GM12865 (cell line): ENCODE measurements around the gene FTSJ3.

Experiments
- DNase-seq: peaks from one replicate; pipeline ENCODE4 v3.0.0; 2010; ENCODE audit warnings: low read depth
- H3K4me3 ChIP-seq: 2 replicates; pipeline ENCODE4 v1.5.1; 2011; ENCODE audit warnings: mild to moderate bottlenecking, low read depth, low read length, control low read depth
- TF ChIP-seq, protein P1 (sequence below): IDR thresholded peaks from 2 replicates; pipeline ENCODE4 v1.5.1; 2011; ENCODE audit warnings: low read length, control low read depth, low read depth, inconsistent platforms; ENCODE audit not compliant: insufficient read depth; ENCODE audit errors: missing control alignments

The FTSJ3 gene

DNA sequence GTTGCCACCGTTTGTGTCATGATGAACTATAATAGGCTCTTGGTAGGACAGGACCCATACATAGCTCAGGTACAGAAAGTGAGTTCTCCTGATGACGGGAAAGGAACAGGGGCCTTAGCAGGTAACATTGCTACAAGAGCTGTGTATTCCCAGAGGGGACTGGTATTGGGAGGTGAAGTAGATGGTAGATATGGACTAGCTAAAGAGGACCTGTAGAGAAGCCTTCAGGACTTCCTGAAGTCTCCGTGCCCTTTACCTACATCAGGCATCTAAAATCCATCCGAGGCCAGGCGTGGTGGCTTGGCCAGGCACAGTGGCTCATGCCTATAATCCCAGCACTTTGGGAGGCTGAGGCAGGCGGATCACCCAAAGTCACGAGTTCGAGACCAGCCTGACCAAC is 27.7 kb upstream of the FTSJ3 start:
- no peak for DNase-seq
- no peak overlapping the region for H3K4me3 ChIP-seq
- TF ChIP-seq, protein P1, sequence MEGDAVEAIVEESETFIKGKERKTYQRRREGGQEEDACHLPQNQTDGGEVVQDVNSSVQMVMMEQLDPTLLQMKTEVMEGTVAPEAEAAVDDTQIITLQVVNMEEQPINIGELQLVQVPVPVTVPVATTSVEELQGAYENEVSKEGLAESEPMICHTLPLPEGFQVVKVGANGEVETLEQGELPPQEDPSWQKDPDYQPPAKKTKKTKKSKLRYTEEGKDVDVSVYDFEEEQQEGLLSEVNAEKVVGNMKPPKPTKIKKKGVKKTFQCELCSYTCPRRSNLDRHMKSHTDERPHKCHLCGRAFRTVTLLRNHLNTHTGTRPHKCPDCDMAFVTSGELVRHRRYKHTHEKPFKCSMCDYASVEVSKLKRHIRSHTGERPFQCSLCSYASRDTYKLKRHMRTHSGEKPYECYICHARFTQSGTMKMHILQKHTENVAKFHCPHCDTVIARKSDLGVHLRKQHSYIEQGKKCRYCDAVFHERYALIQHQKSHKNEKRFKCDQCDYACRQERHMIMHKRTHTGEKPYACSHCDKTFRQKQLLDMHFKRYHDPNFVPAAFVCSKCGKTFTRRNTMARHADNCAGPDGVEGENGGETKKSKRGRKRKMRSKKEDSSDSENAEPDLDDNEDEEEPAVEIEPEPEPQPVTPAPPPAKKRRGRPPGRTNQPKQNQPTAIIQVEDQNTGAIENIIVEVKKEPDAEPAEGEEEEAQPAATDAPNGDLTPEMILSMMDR, result no peak

- DNase-seq, result no peak
- TF ChIP-seq, protein P1, result no peak
- no peak overlapping the region for H3K4me3 ChIP-seq
Measured at GRCh38 chr17:63854709-63855108, 27.2 kb upstream of the FTSJ3 start.

- TF ChIP-seq, protein P1, result no peak
- DNase-seq, result no peak
- no peak overlapping the region for H3K4me3 ChIP-seq
Measured at GRCh38 chr17:63853260-63853659, 25.8 kb upstream of the FTSJ3 start.

DNA sequence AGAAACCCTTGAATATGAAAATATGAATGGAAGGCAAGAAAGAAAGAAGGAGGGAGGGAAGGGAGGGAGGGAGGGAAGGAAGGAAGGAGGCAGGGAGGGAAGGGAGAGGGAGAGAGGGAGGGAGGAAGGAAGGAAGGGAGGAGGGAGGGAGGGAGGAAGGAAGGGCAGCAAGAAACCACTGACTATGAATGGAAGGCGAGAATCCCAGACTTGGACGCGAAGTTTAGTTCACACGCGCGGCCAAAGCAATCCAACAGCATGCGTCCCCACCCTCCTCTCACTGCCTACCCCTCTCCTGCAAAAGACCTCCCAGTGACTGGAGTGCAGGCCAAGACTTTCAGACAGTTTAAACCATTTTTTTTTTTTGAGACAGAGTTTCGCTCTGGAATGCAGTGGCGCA is 22.9 kb upstream of the FTSJ3 start:
- no peak overlapping the region for H3K4me3 ChIP-seq
- no peak for DNase-seq
- TF ChIP-seq, protein P1, result no peak

- TF ChIP-seq, protein P1, result peak; percentile 75
- peak; percentile 96 for DNase-seq
- peak overlapping the region; percentile 47 for H3K4me3 ChIP-seq
Measured at GRCh38 chr17:63848834-63849689, 21.6 kb upstream of the FTSJ3 start.

GRCh38 chr17:63847525-63848249 is 20.2 kb upstream of the FTSJ3 start:
- H3K4me3 ChIP-seq, result no peak overlapping the region
- DNase-seq, result no peak
- TF ChIP-seq, protein P1, result no peak
